GM12878 (cell line): Measurements from ENCODE around the gene FYTTD1. TPM values are rescaled to one million over a fixed set of nuclear protein-coding genes. Genes with fewer than 3 reads are reported as not detected.
A peak's percentile ranks its signal among the peaks of the same experiment; 100 is the strongest.

Source experiments
- ATAC-seq: fragments of 200-7000 bp; cut with Tn5 transposase; 3 replicates; pipeline ENCODE4 v1.9.1; 2020; ENCODE audit warnings: mild to moderate bottlenecking, moderate library complexity
- BruUV-seq: library from RNA; stranded (reverse); fragments of 400-500 nt; replicated peaks from 2 replicates; lab custom pipeline; 2021; lab: Mats Ljungman, UMichigan
- CTCF ChIA-PET: fragments of 300-600 bp; sonication (Branson Sonifier 250); formaldehyde crosslinking; extraction: SDS; loops from one replicate; lab custom pipeline; 2021; ENCODE audit warnings: inconsistent platforms; lab: Yijun Ruan, JAX
- POLR2A ChIA-PET: fragments of 350-600 bp; formaldehyde crosslinking; extraction: SDS; loops from one replicate; lab custom pipeline; 2021; ENCODE audit warnings: inconsistent platforms; lab: Charles Lee
- RAD21 ChIA-PET: fragments of 300-600 bp; sonication (Branson Sonifier 250); formaldehyde crosslinking; loops from one replicate; lab custom pipeline; 2023; ENCODE audit warnings: antibody characterized with exemption; ENCODE audit not compliant: unreplicated experiment; lab: Charles Lee
- SMC1A ChIA-PET: fragments of 300-600 bp; sonication (Branson Sonifier 250); formaldehyde crosslinking; loops from one replicate; lab custom pipeline; 2023; ENCODE audit not compliant: unreplicated experiment, uncharacterized antibody; lab: Charles Lee
- DNase-seq: peaks from one replicate; pipeline ENCODE4 v3.0.0-alpha.2; 2011; ENCODE audit warnings: low read depth, low spot score
- FAIRE-seq: peaks from 3 replicates; lab custom pipeline; 2011; peaks lifted over from hg19 to GRCh38; lab: Jason Lieb, UNC
- H2AFZ ChIP-seq: 2 replicates; pipeline ENCODE4 v1.6.0; 2011; ENCODE audit warnings: low read depth, low read length, control low read depth; ENCODE audit not compliant: control insufficient read depth
- H3K27ac ChIP-seq: 2 replicates; pipeline ENCODE4 v1.5.1; 2011; ENCODE audit warnings: control low read depth; ENCODE audit not compliant: control insufficient read depth, insufficient read depth
- H3K27me3 ChIP-seq, 2 experiments: replicated peaks in 1 of 2; 2 replicates each; pipeline versions ENCODE4 v1.6.0 to v1.6.1; 2011; ENCODE audit warnings: low read length in 1 of 2; ENCODE audit not compliant: control insufficient read depth in 2 of 2, insufficient read depth in 2 of 2
- H3K36me3 ChIP-seq, 2 experiments: 2 replicates each; pipeline ENCODE4 v1.5.1; 2011; ENCODE audit warnings: low read length in 1 of 2; ENCODE audit not compliant: control insufficient read depth in 2 of 2, insufficient read depth in 2 of 2
- H3K4me1 ChIP-seq: 2 replicates; pipeline ENCODE4 v1.6.1; 2011; ENCODE audit warnings: mild to moderate bottlenecking, low read length, moderate library complexity, mixed read lengths; ENCODE audit not compliant: control insufficient read depth, insufficient read depth
- H3K4me2 ChIP-seq: 2 replicates; pipeline ENCODE4 v1.6.0; 2011; ENCODE audit warnings: control low read depth; ENCODE audit not compliant: control insufficient read depth, insufficient read depth
- H3K4me3 ChIP-seq: fragments of 200-600 bp; sonication (generic); 2 replicates; pipeline ENCODE4 v1.5.1; 2016
- H3K79me2 ChIP-seq: 2 replicates; pipeline ENCODE4 v1.6.0; 2011; ENCODE audit warnings: low read length; ENCODE audit not compliant: control insufficient read depth, insufficient read depth
- H3K9ac ChIP-seq: 2 replicates; pipeline ENCODE4 v1.8.0; 2011; ENCODE audit warnings: low read length, control low read depth, mixed read lengths; ENCODE audit not compliant: control insufficient read depth, insufficient read depth
- H3K9me3 ChIP-seq: replicated peaks from 3 replicates; pipeline ENCODE4 v1.5.1; 2011; ENCODE audit warnings: mild to moderate bottlenecking, low read length; ENCODE audit not compliant: control insufficient read depth, insufficient read depth
- H4K20me1 ChIP-seq: 2 replicates; pipeline ENCODE4 v1.6.0; 2011; ENCODE audit not compliant: control insufficient read depth, insufficient read depth
- BMI1 ChIP-seq: fragments of 450-650 bp; IDR thresholded peaks from 2 replicates; pipeline ENCODE4 v1.6.1; 2016; ENCODE audit warnings: mild to moderate bottlenecking, moderate library complexity, borderline replicate concordance
- CEBPB ChIP-seq, 2 experiments: fragments of 150-350 bp in 1 of 2; IDR thresholded peaks; 2 replicates each; pipeline ENCODE4 v1.6.1; 2012 to 2014; ENCODE audit warnings: low read depth in 2 of 2, low read length in 2 of 2, borderline replicate concordance in 1 of 2, inconsistent platforms in 1 of 2
- ESRRA ChIP-seq: IDR thresholded peaks from 2 replicates; pipeline ENCODE4 v1.6.1; 2012; ENCODE audit warnings: mild to moderate bottlenecking, low read length, improper control_type of control experiment
- FOS ChIP-seq: IDR thresholded peaks from 3 replicates; pipeline ENCODE4 v1.6.1; 2011; ENCODE audit warnings: borderline replicate concordance; ENCODE audit not compliant: insufficient read length; ENCODE audit errors: extremely low read depth
- FOXM1 ChIP-seq: IDR thresholded peaks from 2 replicates; pipeline ENCODE4 v1.6.1; 2012; ENCODE audit warnings: low read depth, mild to moderate bottlenecking, inconsistent platforms, low read length, moderate library complexity
- PAX5 ChIP-seq: IDR thresholded peaks from 2 replicates; pipeline ENCODE4 v1.6.1; 2011; ENCODE audit warnings: low read depth, low read length, borderline replicate concordance
- RAD21 ChIP-seq: IDR thresholded peaks from 2 replicates; pipeline ENCODE4 v1.6.1; 2011; ENCODE audit warnings: mild to moderate bottlenecking, low read depth, low read length, moderate library complexity; ENCODE audit not compliant: insufficient read depth
- RUNX3 ChIP-seq: IDR thresholded peaks from 2 replicates; pipeline ENCODE4 v1.6.1; 2012; ENCODE audit warnings: low read length, inconsistent platforms
- SMARCA5 ChIP-seq: fragments of 450-650 bp; IDR thresholded peaks from 2 replicates; pipeline ENCODE4 v1.6.1; 2017; ENCODE audit warnings: mild to moderate bottlenecking
- SMC3 ChIP-seq: IDR thresholded peaks from 2 replicates; pipeline ENCODE4 v1.6.1; 2011; ENCODE audit warnings: low read length, improper control_type of control experiment, borderline replicate concordance
- SREBF2 ChIP-seq: IDR thresholded peaks from 2 replicates; pipeline ENCODE4 v1.6.1; 2012; ENCODE audit warnings: mild to moderate bottlenecking, low read length
- SRF ChIP-seq, 2 experiments: IDR thresholded peaks; 2 replicates each; pipeline ENCODE4 v1.6.1; 2011; ENCODE audit warnings: low read depth in 2 of 2, low read length in 2 of 2, mild to moderate bottlenecking in 1 of 2, moderate library complexity in 1 of 2
- WRNIP1 ChIP-seq: IDR thresholded peaks from 2 replicates; pipeline ENCODE4 v1.6.1; 2011; ENCODE audit warnings: low read depth, low read length, improper control_type of control experiment, borderline replicate concordance
- ZBED1 ChIP-seq: IDR thresholded peaks from 2 replicates; pipeline ENCODE4 v1.6.1; 2016; ENCODE audit warnings: borderline replicate concordance
- WGBS: methylation state at CpG from one replicate; pipeline ENCODE4 v1.1.6; 2016; ENCODE audit warnings: low lambda C conversion rate; ENCODE audit not compliant: insufficient replicate concordance, insufficient coverage; ENCODE audit errors: missing lambda C conversion rate; 5-methylcytosine and 5-hydroxymethylcytosine counted together
- in situ Hi-C: fragments of 300-500 bp; cut with MboI; formaldehyde crosslinking; loops from 9 replicates; pipeline ENCODE4 v1.14.3; 2018; ENCODE audit warnings: mixed read lengths
- intact Hi-C: fragments of 100-400 bp; cut with micrococcal nuclease; formaldehyde crosslinking; loops from one replicate; pipeline ENCODE4 v1.14.2; 2022; ENCODE audit not compliant: unreplicated experiment
- polyA plus RNA-seq, 11 experiments: library from polyadenylated mRNA; depleted of rRNA in 4 of 11; unstranded in 6 of 11; stranded (reverse) in 5 of 11; fragments of >200 nt; fragmentation: Nextera tagmentation in 4 of 11; fragmentation: Illumina TruSeq in 1 of 11; extraction: Ambion mirVana in 4 of 11; extraction: Trizol in 1 of 11; gene quantifications; 1 replicate in 1 of 11; 2 replicates in 10 of 11; pipeline versions ENCODE4 v1.2.1 to v1.2.3, GENCODE V29; 2011 to 2016; ENCODE audit warnings: inconsistent platforms in 2 of 11, missing spikeins in 2 of 11, low read depth in 1 of 11
- total RNA-seq, 4 experiments: library from RNA; depleted of rRNA in 3 of 4; stranded (reverse); fragments of >200 nt in 3 of 4; fragmentation: Illumina TruSeq in 1 of 4; extraction: Trizol in 1 of 4; gene quantifications; 2 replicates each; pipeline versions ENCODE4 v1.2.1 to v1.2.3, GENCODE V29; 2013 to 2021
- TF ChIP-seq, protein P1 (sequence below): fragments of 450-650 bp; IDR thresholded peaks from 2 replicates; pipeline ENCODE4 v1.6.1; 2016; ENCODE audit warnings: mild to moderate bottlenecking
- TF ChIP-seq, protein P2 (sequence below), 3 experiments: IDR thresholded peaks in 2 of 3; conservative IDR thresholded peaks in 1 of 3; 2 replicates each; pipeline ENCODE4 v1.5.1; 2011; ENCODE audit warnings: low read depth in 3 of 3, low read length in 3 of 3, mild to moderate bottlenecking in 3 of 3, control low read depth in 2 of 3, moderate library complexity in 2 of 3, inconsistent platforms in 1 of 3, mixed read lengths in 1 of 3; ENCODE audit not compliant: control insufficient read depth in 2 of 3, insufficient read depth in 1 of 3; ENCODE audit errors: extremely low read depth in 1 of 3
- TF ChIP-seq, protein P3 (sequence below): IDR thresholded peaks from 2 replicates; pipeline ENCODE4 v1.6.1; 2011; ENCODE audit warnings: low read depth, low read length, improper control_type of control experiment, borderline replicate concordance
- TF ChIP-seq, protein P4 (sequence below): IDR thresholded peaks from 2 replicates; pipeline ENCODE4 v1.6.1; 2011; ENCODE audit warnings: borderline replicate concordance, low read depth, mild to moderate bottlenecking, moderate library complexity, low read length; ENCODE audit not compliant: insufficient read depth, poor library complexity, severe bottlenecking

The FYTTD1 gene
- total and polyA plus RNA-seq, 10 of the 15 experiments (the other 5 are each of a cell fraction or from before 2014, with no cell fraction given), result 25.5 to 101 (median 59.4) TPM

DNA sequence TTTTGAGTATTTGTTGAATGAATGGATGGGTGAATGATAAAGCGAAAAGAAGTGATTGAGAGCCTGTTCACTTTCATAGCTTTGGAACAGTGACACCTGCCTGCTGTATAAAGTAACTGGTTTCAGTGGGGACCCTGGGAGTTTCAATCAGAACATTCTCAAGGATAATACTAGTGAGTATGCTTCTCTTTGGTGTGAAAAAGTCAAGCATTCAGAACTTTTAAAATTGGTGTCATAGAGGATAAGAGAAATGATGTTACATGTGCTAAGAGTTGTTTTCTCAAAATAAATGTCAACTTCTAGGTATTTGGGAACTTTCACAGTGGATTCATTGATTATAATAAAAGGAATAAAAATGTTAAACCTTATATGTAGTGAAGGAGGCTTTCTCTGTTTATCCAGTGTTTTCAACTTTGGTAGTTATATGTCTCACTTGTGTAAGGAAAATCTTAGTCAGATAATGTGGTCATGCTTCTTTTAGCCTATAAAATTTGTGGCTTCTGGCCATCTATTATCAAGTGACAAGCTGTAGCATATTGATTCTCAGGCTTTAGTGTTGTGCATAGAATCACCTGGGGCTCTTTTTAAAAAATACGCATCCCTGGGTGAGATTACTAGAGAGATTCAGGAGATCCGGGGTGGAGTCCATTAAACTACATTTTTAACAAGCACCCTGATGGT lies 53.2 kb downstream of the FYTTD1 start:
- ChIA-PET POLR2A (interaction anchor here (0.6 to 0.9 kb wide), 3 partner anchors 12 to 202 kb away, joined by 3 to 4 read pairs (median 3); partner anchors contain the start of gene LRCH3), CTCF (interaction anchor here (0.6 to 4.8 kb wide), 19 partner anchors 8 to 102 kb away, joined by 3 to 32 read pairs (median 4); no protein-coding TSS in a partner anchor), RAD21 (interaction anchor here (2.7 to 5.6 kb wide), 2 partner anchors 10 to 19 kb away, joined by 15 to 34 read pairs; partner anchors contain the start of gene LRCH3), SMC1A (interaction anchor here (0.7 to 5.5 kb wide), 11 partner anchors 12 to 204 kb away, joined by 3 to 30 read pairs (median 3); no protein-coding TSS in a partner anchor)
- no peaks in the 10 kb centered on the region for H3K27me3 ChIP-seq
- H3K4me2 ChIP-seq, result no peak overlapping the region
- 89% methylated on average over 3 of the region's 3 CpGs for WGBS
- ATAC-seq (peak; percentile 15; the same call in 1 of the 3 replicates), DNase-seq (no peak), FAIRE-seq (peak; percentile 18)
- no peaks in the 10 kb centered on the region for H4K20me1 ChIP-seq
- no peaks in the 10 kb centered on the region for H3K9me3 ChIP-seq
- H2AFZ ChIP-seq, result no peak overlapping the region
- BruUV-seq, result no TSS peak
- peaks cover 77% of the 10 kb centered on the region for H3K79me2 ChIP-seq
- H3K36me3 ChIP-seq, result no peaks in the 10 kb centered on the region; a peak in 1 of 4 replicates
- intact Hi-C loops (loop anchor here (1.0 to 2.0 kb wide), 3 partner anchors 12 to 204 kb away; partner anchors contain the start of genes FYTTD1 and LRCH3), in situ Hi-C loops (no loop called here)
- peaks cover 32% of the 10 kb centered on the region for H3K4me1 ChIP-seq
- no peak overlapping the region for H3K4me3 ChIP-seq
- H3K9ac ChIP-seq, result no peak overlapping the region; the same call in 1 of the 2 replicates
- H3K27ac ChIP-seq, result peak overlapping the region; percentile 54; the same call in 1 of the 2 replicates
- TF ChIP-seq RUNX3 (no peak), FOXM1 (peak; percentile 44; the same call in 1 of the 2 replicates), BMI1 (no peak), WRNIP1 (no peak), SRF (IDR thresholded peaks at IDR 0.05; ENCODE audit: low read depth in 2 of 2, low read length in 2 of 2) (no peak), PAX5 (no peak), SMC3 (peak; percentile 20; the same call in 1 of the 2 replicates), FOS (no peak), CEBPB (IDR thresholded peaks at IDR 0.05; ENCODE audit: borderline replicate concordance in 1 of 2, low read depth in 2 of 2, low read length in 2 of 2) (no peak), SMARCA5 (no peak), SREBF2 (no peak), ZBED1 (no peak), ESRRA (no peak), RAD21 (peak; percentile 61)
- TF ChIP-seq, protein P1, sequence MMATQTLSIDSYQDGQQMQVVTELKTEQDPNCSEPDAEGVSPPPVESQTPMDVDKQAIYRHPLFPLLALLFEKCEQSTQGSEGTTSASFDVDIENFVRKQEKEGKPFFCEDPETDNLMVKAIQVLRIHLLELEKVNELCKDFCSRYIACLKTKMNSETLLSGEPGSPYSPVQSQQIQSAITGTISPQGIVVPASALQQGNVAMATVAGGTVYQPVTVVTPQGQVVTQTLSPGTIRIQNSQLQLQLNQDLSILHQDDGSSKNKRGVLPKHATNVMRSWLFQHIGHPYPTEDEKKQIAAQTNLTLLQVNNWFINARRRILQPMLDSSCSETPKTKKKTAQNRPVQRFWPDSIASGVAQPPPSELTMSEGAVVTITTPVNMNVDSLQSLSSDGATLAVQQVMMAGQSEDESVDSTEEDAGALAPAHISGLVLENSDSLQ, result no peak
- TF ChIP-seq, protein P2, sequence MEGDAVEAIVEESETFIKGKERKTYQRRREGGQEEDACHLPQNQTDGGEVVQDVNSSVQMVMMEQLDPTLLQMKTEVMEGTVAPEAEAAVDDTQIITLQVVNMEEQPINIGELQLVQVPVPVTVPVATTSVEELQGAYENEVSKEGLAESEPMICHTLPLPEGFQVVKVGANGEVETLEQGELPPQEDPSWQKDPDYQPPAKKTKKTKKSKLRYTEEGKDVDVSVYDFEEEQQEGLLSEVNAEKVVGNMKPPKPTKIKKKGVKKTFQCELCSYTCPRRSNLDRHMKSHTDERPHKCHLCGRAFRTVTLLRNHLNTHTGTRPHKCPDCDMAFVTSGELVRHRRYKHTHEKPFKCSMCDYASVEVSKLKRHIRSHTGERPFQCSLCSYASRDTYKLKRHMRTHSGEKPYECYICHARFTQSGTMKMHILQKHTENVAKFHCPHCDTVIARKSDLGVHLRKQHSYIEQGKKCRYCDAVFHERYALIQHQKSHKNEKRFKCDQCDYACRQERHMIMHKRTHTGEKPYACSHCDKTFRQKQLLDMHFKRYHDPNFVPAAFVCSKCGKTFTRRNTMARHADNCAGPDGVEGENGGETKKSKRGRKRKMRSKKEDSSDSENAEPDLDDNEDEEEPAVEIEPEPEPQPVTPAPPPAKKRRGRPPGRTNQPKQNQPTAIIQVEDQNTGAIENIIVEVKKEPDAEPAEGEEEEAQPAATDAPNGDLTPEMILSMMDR (IDR thresholded peaks at IDR 0.05 in 2 of 3, conservative IDR thresholded peaks at IDR 0.05 in 1 of 3; ENCODE audit: control insufficient read depth in 2 of 3, extremely low read depth in 1 of 3, insufficient read depth in 1 of 3, low read depth in 3 of 3, low read length in 3 of 3), result peak; percentile 21 to 37 (median 27); a peak in 4 of 6 replicates
- TF ChIP-seq, protein P3, sequence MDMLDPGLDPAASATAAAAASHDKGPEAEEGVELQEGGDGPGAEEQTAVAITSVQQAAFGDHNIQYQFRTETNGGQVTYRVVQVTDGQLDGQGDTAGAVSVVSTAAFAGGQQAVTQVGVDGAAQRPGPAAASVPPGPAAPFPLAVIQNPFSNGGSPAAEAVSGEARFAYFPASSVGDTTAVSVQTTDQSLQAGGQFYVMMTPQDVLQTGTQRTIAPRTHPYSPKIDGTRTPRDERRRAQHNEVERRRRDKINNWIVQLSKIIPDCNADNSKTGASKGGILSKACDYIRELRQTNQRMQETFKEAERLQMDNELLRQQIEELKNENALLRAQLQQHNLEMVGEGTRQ, result no peak
- TF ChIP-seq, protein P4, sequence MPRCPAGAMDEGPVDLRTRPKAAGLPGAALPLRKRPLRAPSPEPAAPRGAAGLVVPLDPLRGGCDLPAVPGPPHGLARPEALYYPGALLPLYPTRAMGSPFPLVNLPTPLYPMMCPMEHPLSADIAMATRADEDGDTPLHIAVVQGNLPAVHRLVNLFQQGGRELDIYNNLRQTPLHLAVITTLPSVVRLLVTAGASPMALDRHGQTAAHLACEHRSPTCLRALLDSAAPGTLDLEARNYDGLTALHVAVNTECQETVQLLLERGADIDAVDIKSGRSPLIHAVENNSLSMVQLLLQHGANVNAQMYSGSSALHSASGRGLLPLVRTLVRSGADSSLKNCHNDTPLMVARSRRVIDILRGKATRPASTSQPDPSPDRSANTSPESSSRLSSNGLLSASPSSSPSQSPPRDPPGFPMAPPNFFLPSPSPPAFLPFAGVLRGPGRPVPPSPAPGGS, result no peak
